Thoracic aorta (tissue), 2 donors: ENCODE data around the gene PITPNC1. TPM values are rescaled to one million over a fixed set of nuclear protein-coding genes. Genes with fewer than 3 reads are reported as not detected.
A peak's percentile ranks its signal among the peaks of the same experiment; 100 is the strongest.

ENCODE experiments used
- ATAC-seq: fragments of 150-250 bp; one replicate; pipeline ENCODE4 v1.8.0; 2017; ENCODE audit warnings: low read depth; ENCODE audit not compliant: insufficient number of reproducible peaks, low FRiP score
- DNase-seq: peaks from one replicate; pipeline ENCODE4 v3.0.0-alpha.2; 2020; ENCODE audit warnings: low spot score
- H3K27ac ChIP-seq, 2 donors: fragments of 200-600 bp; sonication (generic); 1 replicate in 1 of 2; 2 replicates in 1 of 2; pipeline ENCODE4 v1.5.1; 2016; ENCODE audit warnings: mild to moderate bottlenecking in 2 of 2, moderate library complexity in 2 of 2
- H3K27me3 ChIP-seq: fragments of 200-600 bp; sonication (generic); replicated peaks from 2 replicates; pipeline ENCODE4 v1.6.0; 2016; ENCODE audit warnings: mild to moderate bottlenecking; ENCODE audit not compliant: insufficient read depth
- H3K36me3 ChIP-seq: fragments of 200-600 bp; sonication (generic); one replicate; pipeline ENCODE4 v1.5.1; 2016
- H3K4me1 ChIP-seq, 2 donors: fragments of 200-600 bp; sonication (generic); 1 replicate in 1 of 2; 2 replicates in 1 of 2; pipeline versions ENCODE4 v1.5.1 to v1.6.0; 2016; ENCODE audit warnings: low read depth in 2 of 2, mild to moderate bottlenecking in 1 of 2; ENCODE audit not compliant: control insufficient read depth in 1 of 2
- H3K4me3 ChIP-seq: fragments of 200-600 bp; sonication (generic); 2 replicates; pipeline ENCODE4 v1.5.1; 2016; ENCODE audit warnings: mild to moderate bottlenecking
- H3K9me3 ChIP-seq: fragments of 200-600 bp; sonication (generic); 2 replicates; pipeline ENCODE4 v1.5.1; 2016
- CTCF ChIP-seq: fragments of 200-600 bp; sonication (generic); IDR thresholded peaks from one replicate; pipeline ENCODE4 v1.5.1; 2019; ENCODE audit warnings: antibody characterized with exemption
- total RNA-seq, 2 donors: library from RNA; depleted of rRNA; stranded (reverse); fragments of >200 nt; gene quantifications; one replicate each; pipeline versions ENCODE4 v1.1.0 to v1.2.3, GENCODE V29; 2016

The PITPNC1 gene
- total RNA-seq, 2 donors from 2014 or later, result 8.4 to 28.8 TPM

- no peaks in the 10 kb centered on the region for H3K9me3 ChIP-seq
- no peaks in the 10 kb centered on the region for H3K27me3 ChIP-seq
- no peaks in the 10 kb centered on the region for H3K4me1 ChIP-seq
- TF ChIP-seq CTCF, result no peak
- no peak overlapping the region for H3K4me3 ChIP-seq
- DNase-seq (no peak), ATAC-seq (no peak)
- H3K36me3 ChIP-seq, result no peaks in the 10 kb centered on the region
- no peak overlapping the region for H3K27ac ChIP-seq
These were observed 286.4 kb downstream of the PITPNC1 start for GRCh38 chr17:67663457-67663856.

GRCh38 chr17:67666028-67666427 lies 288.9 kb downstream of the PITPNC1 start:
- Histone ChIP-seq H3K4me1 (peaks cover 0 to 4% of the 10 kb centered on the region in 2 donors), H3K9me3 (no peaks in the 10 kb centered on the region), H3K4me3 (no peak overlapping the region), H3K36me3 (no peaks in the 10 kb centered on the region), H3K27ac (no peak overlapping the region), H3K27me3 (no peaks in the 10 kb centered on the region)
- TF ChIP-seq CTCF, result no peak
- ATAC-seq (no peak), DNase-seq (no peak)

GRCh38 chr17:67666710-67667109 lies 289.6 kb downstream of the PITPNC1 start:
- Histone ChIP-seq H3K4me3 (no peak overlapping the region), H3K36me3 (no peaks in the 10 kb centered on the region), H3K27me3 (no peaks in the 10 kb centered on the region), H3K27ac (no peak overlapping the region), H3K9me3 (no peaks in the 10 kb centered on the region), H3K4me1 (peaks cover 0 to 11% of the 10 kb centered on the region in 2 donors)
- ATAC-seq, result no peak
- TF ChIP-seq CTCF, result no peak
- DNase-seq, result no peak

- no peak for TF ChIP-seq CTCF
- Histone ChIP-seq H3K27me3 (no peaks in the 10 kb centered on the region), H3K9me3 (no peaks in the 10 kb centered on the region), H3K36me3 (no peaks in the 10 kb centered on the region), H3K27ac (peak overlapping the region; percentile 4 to 5), H3K4me3 (no peak overlapping the region), H3K4me1 (peaks cover 0 to 14% of the 10 kb centered on the region in 2 donors)
- DNase-seq, result no peak
- ATAC-seq, result no peak
These were observed 294.4 kb downstream of the PITPNC1 start for GRCh38 chr17:67671493-67671892.

- no peak for ATAC-seq
- no peaks in the 10 kb centered on the region for H3K36me3 ChIP-seq
- no peak for DNase-seq
- no peaks in the 10 kb centered on the region for H3K9me3 ChIP-seq
- H3K27ac ChIP-seq, result no peak overlapping the region
- H3K27me3 ChIP-seq, result no peaks in the 10 kb centered on the region
- no peak for TF ChIP-seq CTCF
- H3K4me3 ChIP-seq, result no peak overlapping the region
- peaks cover 0 to 14% of the 10 kb centered on the region in 2 donors for H3K4me1 ChIP-seq
These were observed 295.7 kb downstream of the PITPNC1 start for GRCh38 chr17:67672592-67673335.
